Kidney (tissue), 14 donors: ENCODE data around the gene S100A9. TPM values are rescaled to one million over a fixed set of nuclear protein-coding genes. Genes with fewer than 3 reads are reported as not detected.

Experiments used
- DNase-seq, 5 donors: peaks; one replicate each; pipeline ENCODE4 v3.0.0-alpha.2; 2013 to 2020
- FAIRE-seq: peaks from 2 replicates; lab custom pipeline; 2012; peaks lifted over from hg19 to GRCh38; lab: Jason Lieb, UNC
- H3K27ac ChIP-seq, 2 donors: one replicate each; pipeline ENCODE4 v1.7.0; 2013; ENCODE audit warnings: low read depth in 2 of 2, low read length in 2 of 2, inconsistent platforms in 1 of 2
- H3K27me3 ChIP-seq: one replicate; pipeline ENCODE4 v1.7.1; 2013; ENCODE audit warnings: low read length, inconsistent platforms; ENCODE audit not compliant: control insufficient read depth, insufficient read depth
- H3K36me3 ChIP-seq, 3 donors: one replicate each; pipeline versions ENCODE4 v1.7.0 to v1.7.1; 2013; ENCODE audit warnings: low read length in 3 of 3, control low read depth in 1 of 3, inconsistent platforms in 1 of 3; ENCODE audit not compliant: insufficient read depth in 3 of 3, control insufficient read depth in 2 of 3
- H3K4me1 ChIP-seq, 3 donors: one replicate each; pipeline versions ENCODE4 v1.7.0 to v1.7.1; 2013; ENCODE audit warnings: low read length in 3 of 3, inconsistent platforms in 1 of 3, low read depth in 1 of 3; ENCODE audit not compliant: control insufficient read depth in 2 of 3, insufficient read depth in 2 of 3
- H3K4me3 ChIP-seq, 3 donors: one replicate each; pipeline versions ENCODE4 v1.7.0 to v1.8.1; 2013; ENCODE audit warnings: low read length in 3 of 3, control low read depth in 1 of 3, inconsistent platforms in 1 of 3
- H3K9ac ChIP-seq, 3 donors: one replicate each; pipeline versions ENCODE4 v1.7.0 to v1.7.1; 2013; ENCODE audit warnings: low read length in 3 of 3, control low read depth in 1 of 3, inconsistent platforms in 1 of 3
- H3K9me3 ChIP-seq, 3 donors: one replicate each; pipeline versions ENCODE4 v1.7.0 to v1.7.1; 2013; ENCODE audit warnings: low read length in 3 of 3, control low read depth in 1 of 3, inconsistent platforms in 1 of 3; ENCODE audit not compliant: control insufficient read depth in 2 of 3, insufficient read depth in 1 of 3
- CTCF ChIP-seq: IDR thresholded peaks from 3 replicates; pipeline ENCODE4 v1.5.1; 2012; ENCODE audit warnings: mild to moderate bottlenecking, moderate library complexity, borderline replicate concordance; ENCODE audit not compliant: insufficient read depth; ENCODE audit errors: extremely low read depth
- intact Hi-C: fragments of 100-400 bp; cut with DNase I; formaldehyde crosslinking; loops from one replicate; pipeline ENCODE4 v1.11.1; 2022
- polyA plus RNA-seq: library from polyadenylated mRNA; stranded (reverse); fragments of 350-450 nt; fragmentation: Illumina TruSeq; extraction: RNeasy Lipid Tissue Mini Kit (QIAGEN cat#74804); gene quantifications from one replicate; pipeline ENCODE4 v1.2.3, GENCODE V29; 2014; ENCODE audit warnings: low read depth, low replicate concordance; ENCODE audit not compliant: insufficient read depth
- total RNA-seq: library from RNA; stranded (reverse); fragmentation: NEBNext Ultra II Directional; extraction: Animal tissue kit (Norgen Biotek cat#: 25700); gene quantifications from one replicate; pipeline ENCODE4 v1.2.1, GENCODE V29; 2021
- donor health status: control.
- donor health status: control.
- donor health status: control.
- donor health status: control.
- donor health status: control.
- donor health status: DM: yes; HTN: yes; CAD: no.
- donor health status: Normal renal cell carcinoma (clear cell type).

The S100A9 gene
- total and polyA plus RNA-seq, 2 donors from 2014 or later: 41.9 to 271 TPM

- no peaks in the 10 kb centered on the region for H3K4me1 ChIP-seq
- H3K9me3 ChIP-seq: no peaks in the 10 kb centered on the region
- DNase-seq: peak in 4 of 5 donors; percentile 19 to 37 (median 30)
- FAIRE-seq: no peak
- intact Hi-C loops: loop anchor here (10.0 kb wide), 1 partner anchor 141 kb away; no protein-coding TSS in a partner anchor
- no peaks in the 10 kb centered on the region for H3K27me3 ChIP-seq
- no peak overlapping the region for H3K9ac ChIP-seq
- H3K27ac ChIP-seq: no peak overlapping the region
- no peaks in the 10 kb centered on the region for H3K36me3 ChIP-seq
- H3K4me3 ChIP-seq: no peak overlapping the region
- TF ChIP-seq CTCF: no peak
Observed at GRCh38 chr1:153353226-153353947, 4.3 kb upstream of the S100A9 start.

DNA sequence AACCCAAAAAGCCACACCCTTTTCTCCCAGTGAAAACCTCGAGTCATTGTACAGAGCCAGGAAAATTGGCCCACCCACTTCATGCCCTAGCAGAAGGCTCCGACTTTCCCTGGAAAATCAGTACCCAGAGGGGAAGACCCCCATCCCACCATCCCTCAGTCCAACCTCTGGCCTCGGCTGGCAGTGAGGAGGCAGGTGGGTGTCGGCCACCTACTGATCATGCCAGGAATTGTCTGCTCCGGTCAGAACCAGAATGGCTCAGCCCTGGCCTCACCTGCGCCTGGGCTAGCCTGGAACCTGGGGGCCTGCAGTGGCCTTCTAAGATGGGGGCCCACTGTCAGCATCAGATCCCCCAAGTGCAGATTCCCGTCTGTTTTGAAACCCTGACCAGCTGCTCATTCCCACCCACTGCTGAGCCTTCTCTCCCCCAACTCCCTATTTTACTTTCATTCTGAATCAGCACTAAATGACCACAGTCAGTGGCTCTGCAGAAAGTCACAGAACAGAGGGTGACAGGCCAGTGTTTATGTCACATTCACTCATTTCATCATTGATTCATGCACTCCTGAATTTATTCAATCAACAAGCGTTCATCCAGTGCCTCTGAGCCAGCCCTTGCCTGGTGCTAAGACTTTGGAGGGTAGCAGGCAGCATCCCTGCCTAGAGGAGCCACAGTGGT, 3.0 kb upstream of the S100A9 start:
- Histone ChIP-seq H3K27me3 (no peaks in the 10 kb centered on the region), H3K4me1 (no peaks in the 10 kb centered on the region), H3K27ac (no peak overlapping the region), H3K9ac (no peak overlapping the region), H3K9me3 (no peaks in the 10 kb centered on the region), H3K4me3 (no peak overlapping the region), H3K36me3 (no peaks in the 10 kb centered on the region)
- DNase-seq: peak in 1 of 5 donors; percentile 33
- FAIRE-seq: no peak
- no peak for TF ChIP-seq CTCF
- intact Hi-C loops: loop anchor here (10.0 kb wide), 1 partner anchor 140 kb away; no protein-coding TSS in a partner anchor

GRCh38 chr1:153355445-153356071, 2.1 kb upstream of the S100A9 start:
- H3K4me3 ChIP-seq: no peak overlapping the region
- peak; percentile 15 for TF ChIP-seq CTCF
- DNase-seq (peak in 4 of 5 donors; percentile 25 to 50 (median 38)), FAIRE-seq (no peak)
- H3K36me3 ChIP-seq: no peaks in the 10 kb centered on the region
- no peaks in the 10 kb centered on the region for H3K27me3 ChIP-seq
- no peaks in the 10 kb centered on the region for H3K4me1 ChIP-seq
- intact Hi-C loops: loop anchor here (10.0 kb wide), 1 partner anchor 139 kb away; no protein-coding TSS in a partner anchor
- H3K27ac ChIP-seq: no peak overlapping the region
- H3K9ac ChIP-seq: no peak overlapping the region
- H3K9me3 ChIP-seq: no peaks in the 10 kb centered on the region
